Fibroblast of mammary gland (primary cell): Measurements from ENCODE around the gene EGLN3.
A peak's percentile ranks its signal among the peaks of the same experiment; 100 is the strongest.

ENCODE experiments used
- DNase-seq: peaks from one replicate; pipeline ENCODE4 v3.0.0-alpha.2; 2010; ENCODE audit warnings: low read depth
- H3K4me3 ChIP-seq: 2 replicates; pipeline ENCODE4 v1.5.1; 2011; ENCODE audit warnings: low read depth, mild to moderate bottlenecking, low read length, moderate library complexity; ENCODE audit not compliant: control insufficient read depth
- TF ChIP-seq, protein P1 (sequence below): conservative IDR thresholded peaks from 2 replicates; pipeline ENCODE4 v1.5.1; 2011; ENCODE audit warnings: low read depth, low read length, inconsistent platforms; ENCODE audit not compliant: control insufficient read depth, insufficient read depth

Gene EGLN3

DNA sequence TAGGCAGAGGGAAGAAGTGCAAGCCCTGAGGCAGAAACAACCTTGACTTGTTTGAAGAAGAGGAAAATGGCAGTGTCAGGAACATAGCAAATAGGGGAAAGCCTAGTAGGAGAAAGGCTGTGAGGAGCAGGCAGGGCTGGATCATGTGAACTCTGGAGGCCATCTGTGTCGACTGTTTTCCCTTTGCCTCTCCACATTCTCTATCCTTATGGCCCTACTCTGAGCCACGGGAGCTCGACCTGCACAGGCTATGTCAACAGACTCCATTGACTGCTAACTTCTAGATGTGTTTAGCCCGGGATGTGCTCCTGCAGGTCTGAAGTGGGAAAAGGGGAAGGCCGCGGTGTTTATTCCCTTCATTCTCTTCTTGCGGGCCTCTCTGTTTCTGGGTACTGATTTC is 35.2 kb downstream of the EGLN3 start:
- H3K4me3 ChIP-seq, result no peak overlapping the region
- TF ChIP-seq, protein P1, sequence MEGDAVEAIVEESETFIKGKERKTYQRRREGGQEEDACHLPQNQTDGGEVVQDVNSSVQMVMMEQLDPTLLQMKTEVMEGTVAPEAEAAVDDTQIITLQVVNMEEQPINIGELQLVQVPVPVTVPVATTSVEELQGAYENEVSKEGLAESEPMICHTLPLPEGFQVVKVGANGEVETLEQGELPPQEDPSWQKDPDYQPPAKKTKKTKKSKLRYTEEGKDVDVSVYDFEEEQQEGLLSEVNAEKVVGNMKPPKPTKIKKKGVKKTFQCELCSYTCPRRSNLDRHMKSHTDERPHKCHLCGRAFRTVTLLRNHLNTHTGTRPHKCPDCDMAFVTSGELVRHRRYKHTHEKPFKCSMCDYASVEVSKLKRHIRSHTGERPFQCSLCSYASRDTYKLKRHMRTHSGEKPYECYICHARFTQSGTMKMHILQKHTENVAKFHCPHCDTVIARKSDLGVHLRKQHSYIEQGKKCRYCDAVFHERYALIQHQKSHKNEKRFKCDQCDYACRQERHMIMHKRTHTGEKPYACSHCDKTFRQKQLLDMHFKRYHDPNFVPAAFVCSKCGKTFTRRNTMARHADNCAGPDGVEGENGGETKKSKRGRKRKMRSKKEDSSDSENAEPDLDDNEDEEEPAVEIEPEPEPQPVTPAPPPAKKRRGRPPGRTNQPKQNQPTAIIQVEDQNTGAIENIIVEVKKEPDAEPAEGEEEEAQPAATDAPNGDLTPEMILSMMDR, result no peak
- DNase-seq, result no peak

DNA sequence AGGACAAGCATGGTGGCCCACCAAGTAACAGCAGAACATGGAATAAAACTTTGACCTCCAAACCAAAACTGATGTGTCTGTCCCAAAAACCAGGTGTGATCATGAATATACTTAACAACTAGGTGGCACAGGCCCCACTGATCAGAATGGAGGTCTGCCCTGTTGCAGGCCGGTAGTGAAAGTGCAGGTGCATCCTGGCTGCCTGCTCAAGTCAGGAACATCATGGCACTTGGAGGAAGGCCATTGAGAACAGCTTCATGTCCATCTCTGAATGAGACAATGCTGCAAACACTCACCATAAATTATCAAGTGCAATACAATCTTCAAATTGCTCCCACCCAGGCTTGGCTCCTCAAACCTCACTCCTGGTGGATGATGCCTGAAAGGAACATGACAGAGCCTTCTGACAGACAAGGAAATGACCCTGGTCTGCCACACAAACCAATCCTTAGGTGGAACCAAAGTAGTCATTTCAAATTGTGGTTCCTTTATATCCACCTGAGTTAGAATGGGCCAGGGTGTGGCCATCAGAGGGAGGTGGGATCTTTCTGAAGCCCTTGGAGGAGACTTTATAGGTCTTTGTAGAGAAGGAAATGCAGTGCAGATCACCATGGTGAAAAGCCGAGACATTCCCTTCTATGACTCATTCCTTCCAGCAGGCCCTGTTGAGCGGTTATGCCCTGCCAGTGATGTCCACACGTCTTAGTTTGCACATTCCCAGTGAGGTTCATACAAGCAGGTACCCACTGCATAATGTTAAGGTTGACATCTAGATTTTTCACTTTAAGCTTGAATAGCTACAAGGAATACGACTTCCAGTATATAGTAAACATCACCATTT is 36.0 kb downstream of the EGLN3 start:
- TF ChIP-seq, protein P1, result no peak
- H3K4me3 ChIP-seq, result no peak overlapping the region
- peak; percentile 74 for DNase-seq

DNA sequence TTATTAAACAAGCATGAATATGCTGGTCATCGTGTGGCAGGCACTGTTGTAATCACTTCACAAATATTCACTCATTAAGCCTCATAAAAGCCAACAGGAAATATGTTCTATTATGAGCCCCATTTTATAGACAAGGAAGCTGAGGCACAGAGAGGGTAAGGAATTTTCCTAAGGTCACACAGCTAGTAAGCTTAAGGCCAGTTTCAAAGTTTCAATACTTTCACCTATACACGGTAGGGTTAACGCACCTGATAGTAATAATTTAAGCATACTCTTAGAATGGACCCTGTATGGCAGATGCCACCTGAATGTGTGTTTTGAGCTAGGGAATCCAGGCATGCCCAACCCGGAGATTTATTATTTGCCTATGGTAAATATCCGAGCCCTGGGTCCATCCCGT is 39.8 kb downstream of the EGLN3 start:
- TF ChIP-seq, protein P1, result no peak
- DNase-seq, result no peak

DNA sequence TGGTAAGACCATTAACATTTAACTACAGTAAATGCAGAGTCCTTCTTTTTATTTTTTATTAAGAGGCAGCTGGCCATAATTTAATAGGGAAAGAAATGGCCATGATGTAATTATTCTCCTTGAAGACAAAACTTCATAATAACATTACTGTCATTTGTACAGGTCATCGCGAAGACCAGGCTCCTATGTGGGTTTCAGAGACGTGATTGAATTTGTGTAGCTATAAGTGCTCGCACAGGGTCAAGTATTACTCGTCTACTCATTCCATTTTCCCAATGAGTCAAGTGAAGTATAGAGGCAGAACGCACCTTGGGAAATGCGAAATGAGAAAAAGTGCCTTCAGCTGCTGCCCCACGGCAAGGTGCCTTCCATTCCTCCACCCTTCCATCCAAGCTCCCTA is 40.4 kb downstream of the EGLN3 start:
- no peak for DNase-seq
- H3K4me3 ChIP-seq, result no peak overlapping the region
- TF ChIP-seq, protein P1, result no peak

More for the DNA sequence above, 39.8 kb downstream of the EGLN3 start:
- H3K4me3 ChIP-seq, result no peak overlapping the region

DNA sequence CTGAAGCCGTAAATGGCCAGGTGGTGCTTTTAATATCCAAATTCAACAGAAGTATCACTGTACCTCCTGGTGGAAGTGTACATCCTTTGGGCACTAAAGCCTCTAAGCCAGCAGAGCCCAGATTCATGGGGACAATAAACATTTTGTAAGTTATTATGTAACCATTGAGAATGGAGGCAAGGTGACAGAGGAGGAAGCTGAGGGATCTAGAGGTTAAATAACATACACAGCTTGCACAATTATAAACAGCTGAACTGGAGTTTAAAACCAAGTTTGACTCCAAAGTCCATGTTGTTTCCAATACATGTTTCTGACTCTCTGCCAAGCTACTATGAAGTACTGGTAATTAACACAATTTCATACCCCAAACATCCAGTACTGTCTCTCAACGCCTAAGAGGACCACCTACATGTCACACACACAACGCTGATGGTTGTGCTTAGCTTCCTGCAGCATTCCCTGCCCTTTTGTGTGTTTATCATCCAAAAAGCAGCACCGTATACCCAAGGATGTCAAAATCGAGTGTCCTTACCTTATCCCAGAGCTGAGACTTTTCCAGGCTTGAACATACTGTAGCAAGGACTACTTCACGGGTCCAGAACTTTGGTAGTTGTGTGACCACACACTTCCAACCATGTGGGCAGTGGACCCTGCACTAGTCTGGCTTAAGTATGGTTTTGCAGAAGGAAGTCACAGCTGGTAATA is 41.3 kb downstream of the EGLN3 start:
- H3K4me3 ChIP-seq, result no peak overlapping the region
- DNase-seq, result no peak
- TF ChIP-seq, protein P1, result no peak

DNA sequence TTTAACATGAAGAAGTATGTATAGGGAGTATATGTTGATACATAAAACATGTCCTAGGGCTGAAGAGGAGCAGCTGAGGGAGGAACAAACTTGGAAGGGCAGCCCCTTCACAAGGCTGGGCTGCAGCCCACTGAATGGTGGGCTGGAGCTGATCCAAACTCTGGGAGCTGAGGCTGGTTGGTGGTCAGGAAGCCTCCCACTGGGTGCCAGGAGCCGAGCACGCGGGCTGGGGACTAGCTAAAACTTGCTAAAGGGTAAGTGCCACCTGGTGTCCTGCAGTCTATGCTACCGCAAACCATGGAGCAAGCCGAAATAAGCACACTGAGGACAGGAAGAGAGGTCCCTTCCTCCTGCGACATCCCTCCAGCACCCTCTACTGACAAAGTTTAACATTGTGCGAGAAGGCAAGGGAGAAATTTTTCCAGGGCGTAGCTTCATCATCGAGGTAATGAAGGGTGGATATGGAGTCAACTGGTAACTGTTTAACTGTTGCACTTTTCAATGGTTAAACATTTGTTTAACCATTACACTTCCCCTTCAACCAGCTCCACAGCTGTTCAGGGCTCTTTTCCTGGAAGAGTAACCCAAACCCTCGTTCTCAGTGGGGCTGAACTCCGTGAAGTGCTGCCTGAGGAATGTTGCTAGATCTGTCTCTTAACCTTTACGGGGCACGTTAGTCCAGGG is 42.2 kb downstream of the EGLN3 start:
- TF ChIP-seq, protein P1, result peak; percentile 1
- H3K4me3 ChIP-seq, result no peak overlapping the region
- no peak for DNase-seq
